B cell (primary cell): ENCODE results near the gene PLCE1.

ENCODE experiments used
- EZH2 ChIP-seq: IDR thresholded peaks from 2 replicates; pipeline ENCODE4 v1.6.1; 2012; ENCODE audit warnings: borderline replicate concordance, low read depth, mild to moderate bottlenecking, moderate library complexity, low read length; ENCODE audit not compliant: insufficient read depth, poor library complexity, severe bottlenecking
- TF ChIP-seq, protein P1 (sequence below): fragments of 200-600 bp; IDR thresholded peaks from one replicate; pipeline ENCODE4 v1.8.0; 2022; ENCODE audit warnings: antibody characterized with exemption, mild to moderate bottlenecking

DNA sequence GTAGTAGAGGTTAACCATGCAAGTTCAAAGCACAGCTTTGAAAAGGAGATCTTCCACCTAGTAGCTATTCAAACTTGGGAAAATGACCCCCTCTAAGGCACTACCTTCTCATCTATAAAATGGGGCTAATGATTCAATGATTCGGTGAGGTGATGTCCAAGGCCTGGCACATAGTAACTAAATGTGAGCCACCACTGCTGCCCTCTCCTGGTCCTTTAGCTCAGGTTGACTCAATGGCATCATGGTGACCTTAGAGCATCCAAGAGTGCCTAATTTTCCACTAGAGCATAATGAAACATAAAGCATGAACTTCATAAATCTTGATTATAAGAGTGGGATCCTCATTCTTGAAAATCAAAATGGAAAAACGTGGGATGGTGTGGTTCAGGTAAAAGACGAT lies 16.3 kb upstream of the PLCE1 start:
- TF ChIP-seq, protein P1, sequence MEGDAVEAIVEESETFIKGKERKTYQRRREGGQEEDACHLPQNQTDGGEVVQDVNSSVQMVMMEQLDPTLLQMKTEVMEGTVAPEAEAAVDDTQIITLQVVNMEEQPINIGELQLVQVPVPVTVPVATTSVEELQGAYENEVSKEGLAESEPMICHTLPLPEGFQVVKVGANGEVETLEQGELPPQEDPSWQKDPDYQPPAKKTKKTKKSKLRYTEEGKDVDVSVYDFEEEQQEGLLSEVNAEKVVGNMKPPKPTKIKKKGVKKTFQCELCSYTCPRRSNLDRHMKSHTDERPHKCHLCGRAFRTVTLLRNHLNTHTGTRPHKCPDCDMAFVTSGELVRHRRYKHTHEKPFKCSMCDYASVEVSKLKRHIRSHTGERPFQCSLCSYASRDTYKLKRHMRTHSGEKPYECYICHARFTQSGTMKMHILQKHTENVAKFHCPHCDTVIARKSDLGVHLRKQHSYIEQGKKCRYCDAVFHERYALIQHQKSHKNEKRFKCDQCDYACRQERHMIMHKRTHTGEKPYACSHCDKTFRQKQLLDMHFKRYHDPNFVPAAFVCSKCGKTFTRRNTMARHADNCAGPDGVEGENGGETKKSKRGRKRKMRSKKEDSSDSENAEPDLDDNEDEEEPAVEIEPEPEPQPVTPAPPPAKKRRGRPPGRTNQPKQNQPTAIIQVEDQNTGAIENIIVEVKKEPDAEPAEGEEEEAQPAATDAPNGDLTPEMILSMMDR: no peak
- no peak for TF ChIP-seq EZH2
